Measurements from ENCODE around the gene SCFD2. TPM values are rescaled to one million over a fixed set of nuclear protein-coding genes. Genes with fewer than 3 reads are reported as not detected.

The SCFD2 gene
- total RNA-seq, 1 experiment from 2014 or later: 8.1 TPM

GRCh38 chr4:53043055-53043454 lies 322.8 kb downstream of the SCFD2 start:
- no peaks in the 10 kb centered on the region for H3K4me1 ChIP-seq (replicated peaks; ENCODE audit: insufficient read depth)
- no peaks in the 10 kb centered on the region for H3F3A ChIP-seq (ENCODE audit: insufficient read depth, low read depth)
- intact Hi-C loops (cut with micrococcal nuclease; ENCODE audit: unreplicated experiment): no loop called here
- no peak for DNase-seq
- no peaks in the 10 kb centered on the region for H3K9me3 ChIP-seq (ENCODE audit: insufficient read depth, low read depth)
- no peak overlapping the region for H3K4me3 ChIP-seq
- no peak overlapping the region for H3K4me2 ChIP-seq
- no peaks in the 10 kb centered on the region for H3K36me3 ChIP-seq (ENCODE audit: low read depth)
- POLR2A ChIA-PET (ENCODE audit: unreplicated experiment): no interaction called here
- H3K27me3 ChIP-seq (ENCODE audit: insufficient read depth, low read depth): no peaks in the 10 kb centered on the region
- H2AFZ ChIP-seq: no peak overlapping the region
- H4K20me1 ChIP-seq (ENCODE audit: insufficient read depth): no peaks in the 10 kb centered on the region
- no TSS peak for BruUV-seq (replicated peaks)
- no peaks in the 10 kb centered on the region for H3K9me2 ChIP-seq (ENCODE audit: insufficient read depth)
- CTCF ChIA-PET: no interaction called here
- TF ChIP-seq CTCF (conservative IDR thresholded peaks at IDR 0.05): no peak
- no peak for TF ChIP-seq EZH2 (IDR thresholded peaks at IDR 0.05; ENCODE audit: low read depth)
- no peak overlapping the region for H3K27ac ChIP-seq
- no peaks in the 10 kb centered on the region for H3K79me2 ChIP-seq (ENCODE audit: low read depth)

GRCh38 chr4:53040851-53041250 lies 325.0 kb downstream of the SCFD2 start:
- H4K20me1 ChIP-seq (ENCODE audit: insufficient read depth): no peaks in the 10 kb centered on the region
- H3K9me3 ChIP-seq (ENCODE audit: insufficient read depth, low read depth): no peaks in the 10 kb centered on the region
- no TSS peak for BruUV-seq (replicated peaks)
- H3F3A ChIP-seq (ENCODE audit: insufficient read depth, low read depth): no peaks in the 10 kb centered on the region
- H3K27me3 ChIP-seq (ENCODE audit: insufficient read depth, low read depth): no peaks in the 10 kb centered on the region
- DNase-seq: no peak
- ChIA-PET POLR2A (ENCODE audit: unreplicated experiment) (no interaction called here), CTCF (no interaction called here)
- intact Hi-C loops (cut with micrococcal nuclease; ENCODE audit: unreplicated experiment): no loop called here
- no peaks in the 10 kb centered on the region for H3K79me2 ChIP-seq (ENCODE audit: low read depth)
- no peaks in the 10 kb centered on the region for H3K4me1 ChIP-seq (replicated peaks; ENCODE audit: insufficient read depth)
- no peaks in the 10 kb centered on the region for H3K9me2 ChIP-seq (ENCODE audit: insufficient read depth)
- H3K36me3 ChIP-seq (ENCODE audit: low read depth): no peaks in the 10 kb centered on the region
- no peak for TF ChIP-seq EZH2 (IDR thresholded peaks at IDR 0.05; ENCODE audit: low read depth)
- no peak for TF ChIP-seq CTCF (conservative IDR thresholded peaks at IDR 0.05)
- H3K4me3 ChIP-seq: no peak overlapping the region
- H3K27ac ChIP-seq: no peak overlapping the region
- H3K4me2 ChIP-seq: no peak overlapping the region
- H2AFZ ChIP-seq: no peak overlapping the region

- no TSS peak for BruUV-seq (replicated peaks)
- H3K4me2 ChIP-seq: no peak overlapping the region
- TF ChIP-seq EZH2 (IDR thresholded peaks at IDR 0.05; ENCODE audit: low read depth) (no peak), CTCF (conservative IDR thresholded peaks at IDR 0.05) (no peak)
- H3K27me3 ChIP-seq (ENCODE audit: insufficient read depth, low read depth): no peaks in the 10 kb centered on the region
- intact Hi-C loops (cut with micrococcal nuclease; ENCODE audit: unreplicated experiment): no loop called here
- no peak overlapping the region for H2AFZ ChIP-seq
- H3K4me1 ChIP-seq (replicated peaks; ENCODE audit: insufficient read depth): no peaks in the 10 kb centered on the region
- DNase-seq: no peak
- ChIA-PET POLR2A (ENCODE audit: unreplicated experiment) (no interaction called here), CTCF (no interaction called here)
- no peak overlapping the region for H3K27ac ChIP-seq
- no peaks in the 10 kb centered on the region for H3K36me3 ChIP-seq (ENCODE audit: low read depth)
- no peaks in the 10 kb centered on the region for H3K79me2 ChIP-seq (ENCODE audit: low read depth)
- no peaks in the 10 kb centered on the region for H3K9me3 ChIP-seq (ENCODE audit: insufficient read depth, low read depth)
- H3K4me3 ChIP-seq: no peak overlapping the region
- no peaks in the 10 kb centered on the region for H3F3A ChIP-seq (ENCODE audit: insufficient read depth, low read depth)
- H3K9me2 ChIP-seq (ENCODE audit: insufficient read depth): no peaks in the 10 kb centered on the region
- H4K20me1 ChIP-seq (ENCODE audit: insufficient read depth): no peaks in the 10 kb centered on the region
These were observed 325.4 kb downstream of the SCFD2 start for GRCh38 chr4:53040459-53040815.

Data from PC-9 (cell line).